Gastroesophageal sphincter (tissue), 3 donors: ENCODE measurements around the gene APOC1.

ENCODE experiments used
- CTCF ChIP-seq, 4 experiments: fragments of 200-600 bp in 2 of 4; fragments of 450-650 bp in 2 of 4; sonication (generic) in 1 of 4; IDR thresholded peaks; one replicate each; pipeline ENCODE4 v1.5.1; 2017 to 2019; ENCODE audit warnings: antibody characterized with exemption in 4 of 4, mild to moderate bottlenecking in 2 of 4, moderate library complexity in 2 of 4
- POLR2A ChIP-seq, 2 donors: fragments of 450-650 bp; IDR thresholded peaks; one replicate each; pipeline ENCODE4 v1.6.1; 2017; ENCODE audit warnings: antibody characterized with exemption in 2 of 2, mild to moderate bottlenecking in 2 of 2, moderate library complexity in 1 of 2
- POLR2AphosphoS5 ChIP-seq: sonication (generic); formaldehyde crosslinking; IDR thresholded peaks from one replicate; pipeline ENCODE4 v1.6.1; 2017; ENCODE audit warnings: antibody characterized with exemption

- no peak for TF ChIP-seq CTCF (IDR thresholded peaks at IDR 0.05)
- no peak for TF ChIP-seq POLR2A (IDR thresholded peaks at IDR 0.05)
- TF ChIP-seq POLR2AphosphoS5, result peak; percentile 9
Measured at GRCh38 chr19:44925114-44925891, 10.9 kb downstream of the APOC1 start.
